OCI-LY1 (cell line): ENCODE measurements around the gene ARHGEF11.

Experiments
- H2AFZ ChIP-seq: fragments of 200-600 bp; sonication (generic), shearing (Covaris generic); 2 replicates; pipeline ENCODE4 v1.6.0; 2014; ENCODE audit warnings: antibody characterized with exemption, mild to moderate bottlenecking, low read length
- H3F3A ChIP-seq: fragments of 200-600 bp; sonication (generic), shearing (Covaris generic); 2 replicates; pipeline ENCODE4 v1.6.0; 2014; ENCODE audit warnings: mild to moderate bottlenecking, antibody characterized with exemption, low read length, moderate library complexity; ENCODE audit not compliant: insufficient read depth
- H3K27ac ChIP-seq: fragments of 200-600 bp; sonication (generic); 2 replicates; pipeline ENCODE4 v1.5.1; 2014; ENCODE audit warnings: low read length, mixed run types, mild to moderate bottlenecking, low read depth; ENCODE audit not compliant: poor library complexity, severe bottlenecking
- H3K27me3 ChIP-seq: fragments of 200-600 bp; sonication (generic); 2 replicates; pipeline ENCODE4 v1.6.0; 2014; ENCODE audit warnings: antibody characterized with exemption, mild to moderate bottlenecking, low read length, moderate library complexity; ENCODE audit not compliant: insufficient read depth
- H3K36me3 ChIP-seq: fragments of 200-600 bp; sonication (generic); 2 replicates; pipeline ENCODE4 v1.6.1; 2014; ENCODE audit warnings: mild to moderate bottlenecking, antibody characterized with exemption, low read length, moderate library complexity, mixed read lengths; ENCODE audit not compliant: insufficient read depth
- H3K4me1 ChIP-seq: fragments of 200-600 bp; sonication (generic); 2 replicates; pipeline ENCODE4 v1.5.1; 2014; ENCODE audit warnings: mild to moderate bottlenecking, low read length, moderate library complexity; ENCODE audit not compliant: insufficient read depth, severe bottlenecking
- H3K4me2 ChIP-seq: fragments of 200-600 bp; sonication (generic), shearing (Covaris generic); 2 replicates; pipeline ENCODE4 v1.6.1; 2014; ENCODE audit warnings: low read length
- H3K4me3 ChIP-seq: fragments of 200-600 bp; sonication (generic); 2 replicates; pipeline ENCODE4 v1.5.1; 2014; ENCODE audit warnings: low read length, low read depth, mild to moderate bottlenecking, mixed read lengths; ENCODE audit not compliant: poor library complexity, severe bottlenecking
- H3K79me2 ChIP-seq: fragments of 200-600 bp; shearing (Covaris generic); 2 replicates; pipeline ENCODE4 v1.6.1; 2016; ENCODE audit warnings: mixed run types, low read length, mixed read lengths; ENCODE audit not compliant: insufficient read depth
- H3K9ac ChIP-seq: fragments of 200-600 bp; sonication (generic), shearing (Covaris generic); 2 replicates; pipeline ENCODE4 v1.6.1; 2014; ENCODE audit warnings: mild to moderate bottlenecking, low read length, mixed read lengths
- H3K9me2 ChIP-seq: fragments of 200-600 bp; sonication (generic), shearing (Covaris generic); 2 replicates; pipeline ENCODE4 v1.6.1; 2014; ENCODE audit warnings: low read depth, mild to moderate bottlenecking, low read length, mixed read lengths
- H3K9me3 ChIP-seq: fragments of 200-600 bp; shearing (Covaris generic); 2 replicates; pipeline ENCODE4 v1.6.1; 2014; ENCODE audit warnings: low read length, mixed read lengths
- H4K20me1 ChIP-seq: fragments of 200-600 bp; sonication (generic), shearing (Covaris generic); 2 replicates; pipeline ENCODE4 v1.6.0; 2016; ENCODE audit warnings: mild to moderate bottlenecking, low read length; ENCODE audit not compliant: insufficient read depth
- EZH2 ChIP-seq: fragments of 200-600 bp; sonication (generic), shearing (Covaris generic); IDR thresholded peaks from 2 replicates; pipeline ENCODE4 v1.8.0; 2017; ENCODE audit warnings: borderline replicate concordance, mixed run types, mild to moderate bottlenecking, antibody characterized with exemption, low read length, moderate library complexity, mixed read lengths
- TF ChIP-seq, protein P1 (sequence below): fragments of 200-600 bp; sonication (generic), shearing (Covaris generic); IDR thresholded peaks from 2 replicates; pipeline ENCODE4 v1.5.1; 2017; ENCODE audit warnings: mild to moderate bottlenecking, antibody characterized with exemption, low read length, moderate library complexity, mixed read lengths

ARHGEF11 gene

DNA sequence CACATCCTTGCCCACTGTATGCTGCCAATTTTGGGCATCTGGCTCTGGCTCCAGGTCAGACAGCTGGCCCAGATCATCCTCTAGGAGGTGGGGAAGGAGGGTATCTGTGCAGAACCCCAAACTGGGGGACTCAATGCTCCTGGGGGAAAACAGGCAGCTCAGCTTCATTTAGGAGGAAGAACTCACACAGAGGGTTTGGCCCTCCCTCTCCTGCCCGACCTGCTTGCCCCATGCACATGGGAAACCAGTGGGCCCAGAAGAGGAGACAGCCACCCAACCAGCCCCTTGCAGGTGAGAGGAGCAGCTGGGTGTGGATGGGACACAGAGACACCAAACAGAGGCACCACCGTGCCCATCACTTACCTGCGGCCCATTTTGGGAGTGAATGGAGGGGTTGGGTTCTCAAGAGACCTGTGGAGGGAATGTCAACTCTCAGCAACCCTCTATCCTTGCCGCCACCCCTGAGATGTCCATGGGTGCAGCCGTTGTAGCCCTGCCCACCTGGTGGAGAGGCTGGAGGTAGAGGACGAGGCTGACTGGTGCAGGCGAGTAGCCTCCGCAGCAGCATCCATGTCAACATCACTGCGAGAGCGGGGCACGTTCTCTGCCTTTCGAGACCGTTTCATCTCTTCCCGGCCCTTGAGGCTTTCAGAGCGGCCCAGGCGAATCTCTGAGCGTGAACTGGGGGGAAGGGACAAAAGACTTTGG is 97.6 kb downstream of the ARHGEF11 start:
- H3K4me3 ChIP-seq = no peak overlapping the region
- no peaks in the 10 kb centered on the region for H4K20me1 ChIP-seq
- no peak overlapping the region for H3K27ac ChIP-seq
- H3K4me1 ChIP-seq = no peaks in the 10 kb centered on the region
- no peak overlapping the region for H3K4me2 ChIP-seq
- no peaks in the 10 kb centered on the region for H3F3A ChIP-seq
- no peak overlapping the region for H2AFZ ChIP-seq
- TF ChIP-seq EZH2 = no peak
- TF ChIP-seq, protein P1, sequence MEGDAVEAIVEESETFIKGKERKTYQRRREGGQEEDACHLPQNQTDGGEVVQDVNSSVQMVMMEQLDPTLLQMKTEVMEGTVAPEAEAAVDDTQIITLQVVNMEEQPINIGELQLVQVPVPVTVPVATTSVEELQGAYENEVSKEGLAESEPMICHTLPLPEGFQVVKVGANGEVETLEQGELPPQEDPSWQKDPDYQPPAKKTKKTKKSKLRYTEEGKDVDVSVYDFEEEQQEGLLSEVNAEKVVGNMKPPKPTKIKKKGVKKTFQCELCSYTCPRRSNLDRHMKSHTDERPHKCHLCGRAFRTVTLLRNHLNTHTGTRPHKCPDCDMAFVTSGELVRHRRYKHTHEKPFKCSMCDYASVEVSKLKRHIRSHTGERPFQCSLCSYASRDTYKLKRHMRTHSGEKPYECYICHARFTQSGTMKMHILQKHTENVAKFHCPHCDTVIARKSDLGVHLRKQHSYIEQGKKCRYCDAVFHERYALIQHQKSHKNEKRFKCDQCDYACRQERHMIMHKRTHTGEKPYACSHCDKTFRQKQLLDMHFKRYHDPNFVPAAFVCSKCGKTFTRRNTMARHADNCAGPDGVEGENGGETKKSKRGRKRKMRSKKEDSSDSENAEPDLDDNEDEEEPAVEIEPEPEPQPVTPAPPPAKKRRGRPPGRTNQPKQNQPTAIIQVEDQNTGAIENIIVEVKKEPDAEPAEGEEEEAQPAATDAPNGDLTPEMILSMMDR = no peak
- 0 out of 2 replicates have a peak, but pooled peaks cover 10% of the 10 kb centered on the region for H3K27me3 ChIP-seq
- H3K9ac ChIP-seq = no peak overlapping the region
- no peaks in the 10 kb centered on the region for H3K9me2 ChIP-seq
- H3K36me3 ChIP-seq = no peaks in the 10 kb centered on the region
- H3K9me3 ChIP-seq = no peaks in the 10 kb centered on the region
- no peaks in the 10 kb centered on the region for H3K79me2 ChIP-seq

- no peak overlapping the region for H3K4me3 ChIP-seq
- no peaks in the 10 kb centered on the region for H3K36me3 ChIP-seq
- no peaks in the 10 kb centered on the region for H4K20me1 ChIP-seq
Measured at GRCh38 chr1:156947127-156947526, 98.4 kb downstream of the ARHGEF11 start.

GRCh38 chr1:156945881-156946661 is 99.5 kb downstream of the ARHGEF11 start:
- H3K4me3 ChIP-seq = no peak overlapping the region
- no peaks in the 10 kb centered on the region for H3K4me1 ChIP-seq
- H4K20me1 ChIP-seq = no peaks in the 10 kb centered on the region
- H2AFZ ChIP-seq = no peak overlapping the region
- H3K4me2 ChIP-seq = no peak overlapping the region
- 0 out of 2 replicates have a peak, but pooled peaks cover 5% of the 10 kb centered on the region for H3K27me3 ChIP-seq
- H3K9ac ChIP-seq = no peak overlapping the region
- H3K79me2 ChIP-seq = no peaks in the 10 kb centered on the region
- H3K36me3 ChIP-seq = no peaks in the 10 kb centered on the region
- TF ChIP-seq EZH2 = no peak
- TF ChIP-seq, protein P1 = no peak
- no peaks in the 10 kb centered on the region for H3F3A ChIP-seq
- H3K9me3 ChIP-seq = no peaks in the 10 kb centered on the region
- no peak overlapping the region for H3K27ac ChIP-seq
- no peaks in the 10 kb centered on the region for H3K9me2 ChIP-seq

More at GRCh38 chr1:156947127-156947526, 98.4 kb downstream of the ARHGEF11 start:
- H3K4me1 ChIP-seq = no peaks in the 10 kb centered on the region
- no peaks in the 10 kb centered on the region for H3K9me3 ChIP-seq
- H3K27ac ChIP-seq = no peak overlapping the region
- no peak overlapping the region for H2AFZ ChIP-seq
- no peak for TF ChIP-seq EZH2
- TF ChIP-seq, protein P1 = no peak
- H3K79me2 ChIP-seq = no peaks in the 10 kb centered on the region
- no peaks in the 10 kb centered on the region for H3F3A ChIP-seq
- H3K9me2 ChIP-seq = no peaks in the 10 kb centered on the region
- H3K4me2 ChIP-seq = no peak overlapping the region
- H3K27me3 ChIP-seq = 0 out of 2 replicates have a peak, but pooled peaks cover 10% of the 10 kb centered on the region
- H3K9ac ChIP-seq = no peak overlapping the region
